ENCODE results near the gene FUOM.

- TF ChIP-seq EZH2 (IDR thresholded peaks at IDR 0.05) (no peak), CTCF (IDR thresholded peaks at IDR 0.05) (no peak)
Observed at GRCh38 chr10:133346413-133346812, 11.4 kb downstream of the FUOM start.

Data from neural progenitor cell (in vitro differentiated cells).